Mesothelial cell of epicardium (in vitro differentiated cells): ENCODE data around the gene MRPL39. TPM values are rescaled to one million over a fixed set of nuclear protein-coding genes. Genes with fewer than 3 reads are reported as not detected.

Experiments used
- DNase-seq, 2 experiments: peaks; one replicate each; pipeline ENCODE4 v3.0.0; 2021; ENCODE audit warnings: low spot score in 2 of 2; ENCODE audit not compliant: unreplicated experiment in 2 of 2
- H3K27ac Mint-ChIP-seq: 2 replicates; pipeline ENCODE4 v1.8.0; 2021; ENCODE audit warnings: mixed read lengths
- H3K27me3 Mint-ChIP-seq: 2 replicates; pipeline ENCODE4 v1.8.0; 2021; ENCODE audit warnings: low read depth, mixed read lengths
- H3K36me3 Mint-ChIP-seq: 2 replicates; pipeline ENCODE4 v1.8.0; 2021; ENCODE audit warnings: mixed read lengths
- H3K4me1 Mint-ChIP-seq: 2 replicates; pipeline ENCODE4 v1.8.0; 2021; ENCODE audit warnings: mixed read lengths
- H3K4me3 Mint-ChIP-seq: 2 replicates; pipeline ENCODE4 v1.8.0; 2021; ENCODE audit warnings: mild to moderate bottlenecking, moderate library complexity, mixed read lengths
- H3K9me3 Mint-ChIP-seq: 2 replicates; pipeline ENCODE4 v1.8.0; 2021; ENCODE audit warnings: mixed read lengths
- total RNA-seq: library from RNA; stranded (reverse); gene quantifications from 3 replicates; pipeline ENCODE4 v1.2.1, GENCODE V29; 2021
- TF ChIP-seq, protein P1 (sequence below): fragments of 200-600 bp; sonication (generic); IDR thresholded peaks from one replicate; pipeline ENCODE4 v1.5.0; 2021; ENCODE audit warnings: antibody characterized with exemption; ENCODE audit not compliant: unreplicated experiment

Gene MRPL39
- total RNA-seq, 1 donor from 2014 or later, result 26.4 TPM

DNA sequence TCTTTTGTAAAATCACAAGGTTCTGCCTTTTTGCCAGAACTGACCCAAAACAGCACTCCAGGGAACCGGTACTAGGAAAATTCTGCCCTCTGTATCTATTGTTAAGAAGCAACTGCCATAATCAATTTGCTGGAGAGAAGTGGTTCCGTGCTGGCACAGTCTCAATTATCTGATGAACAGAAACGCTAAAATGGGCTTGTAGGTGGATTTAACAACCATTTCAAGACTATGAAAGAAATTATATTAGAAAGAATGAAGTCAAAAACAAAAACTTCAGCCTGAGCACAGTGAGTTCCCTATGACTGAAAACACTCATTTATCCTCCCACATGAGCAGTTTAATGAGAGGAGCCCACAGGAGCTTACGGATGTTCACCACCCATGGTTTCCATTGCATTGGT, 36.2 kb upstream of the MRPL39 start:
- no peak overlapping the region for H3K4me3 Mint-ChIP-seq
- no peak overlapping the region for H3K27ac Mint-ChIP-seq
- H3K9me3 Mint-ChIP-seq, result no peaks in the 10 kb centered on the region
- peaks cover 51% of the 10 kb centered on the region for H3K27me3 Mint-ChIP-seq
- TF ChIP-seq, protein P1, sequence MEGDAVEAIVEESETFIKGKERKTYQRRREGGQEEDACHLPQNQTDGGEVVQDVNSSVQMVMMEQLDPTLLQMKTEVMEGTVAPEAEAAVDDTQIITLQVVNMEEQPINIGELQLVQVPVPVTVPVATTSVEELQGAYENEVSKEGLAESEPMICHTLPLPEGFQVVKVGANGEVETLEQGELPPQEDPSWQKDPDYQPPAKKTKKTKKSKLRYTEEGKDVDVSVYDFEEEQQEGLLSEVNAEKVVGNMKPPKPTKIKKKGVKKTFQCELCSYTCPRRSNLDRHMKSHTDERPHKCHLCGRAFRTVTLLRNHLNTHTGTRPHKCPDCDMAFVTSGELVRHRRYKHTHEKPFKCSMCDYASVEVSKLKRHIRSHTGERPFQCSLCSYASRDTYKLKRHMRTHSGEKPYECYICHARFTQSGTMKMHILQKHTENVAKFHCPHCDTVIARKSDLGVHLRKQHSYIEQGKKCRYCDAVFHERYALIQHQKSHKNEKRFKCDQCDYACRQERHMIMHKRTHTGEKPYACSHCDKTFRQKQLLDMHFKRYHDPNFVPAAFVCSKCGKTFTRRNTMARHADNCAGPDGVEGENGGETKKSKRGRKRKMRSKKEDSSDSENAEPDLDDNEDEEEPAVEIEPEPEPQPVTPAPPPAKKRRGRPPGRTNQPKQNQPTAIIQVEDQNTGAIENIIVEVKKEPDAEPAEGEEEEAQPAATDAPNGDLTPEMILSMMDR, result no peak
- DNase-seq, result no peak
- H3K36me3 Mint-ChIP-seq, result no peaks in the 10 kb centered on the region
- peaks cover 14% of the 10 kb centered on the region for H3K4me1 Mint-ChIP-seq

DNA sequence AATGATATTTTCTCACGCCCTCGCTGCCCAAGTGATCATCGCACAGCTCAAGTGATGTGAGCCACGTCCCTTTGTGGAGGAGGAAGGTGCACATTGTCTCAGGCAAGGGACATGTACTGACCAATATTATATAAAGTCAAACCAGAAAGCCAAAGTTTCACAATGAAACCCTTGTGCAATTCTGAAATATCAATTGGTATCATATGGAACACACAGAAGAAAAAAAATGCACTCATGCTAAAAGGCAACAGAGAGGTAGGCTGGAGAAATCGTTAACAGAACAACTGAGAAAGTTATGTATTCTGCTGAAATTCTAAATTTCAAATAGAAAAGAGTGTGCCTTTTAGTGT, 33.6 kb upstream of the MRPL39 start:
- H3K36me3 Mint-ChIP-seq, result no peaks in the 10 kb centered on the region
- peaks cover 17% of the 10 kb centered on the region for H3K4me1 Mint-ChIP-seq
- no peak overlapping the region for H3K27ac Mint-ChIP-seq

DNA sequence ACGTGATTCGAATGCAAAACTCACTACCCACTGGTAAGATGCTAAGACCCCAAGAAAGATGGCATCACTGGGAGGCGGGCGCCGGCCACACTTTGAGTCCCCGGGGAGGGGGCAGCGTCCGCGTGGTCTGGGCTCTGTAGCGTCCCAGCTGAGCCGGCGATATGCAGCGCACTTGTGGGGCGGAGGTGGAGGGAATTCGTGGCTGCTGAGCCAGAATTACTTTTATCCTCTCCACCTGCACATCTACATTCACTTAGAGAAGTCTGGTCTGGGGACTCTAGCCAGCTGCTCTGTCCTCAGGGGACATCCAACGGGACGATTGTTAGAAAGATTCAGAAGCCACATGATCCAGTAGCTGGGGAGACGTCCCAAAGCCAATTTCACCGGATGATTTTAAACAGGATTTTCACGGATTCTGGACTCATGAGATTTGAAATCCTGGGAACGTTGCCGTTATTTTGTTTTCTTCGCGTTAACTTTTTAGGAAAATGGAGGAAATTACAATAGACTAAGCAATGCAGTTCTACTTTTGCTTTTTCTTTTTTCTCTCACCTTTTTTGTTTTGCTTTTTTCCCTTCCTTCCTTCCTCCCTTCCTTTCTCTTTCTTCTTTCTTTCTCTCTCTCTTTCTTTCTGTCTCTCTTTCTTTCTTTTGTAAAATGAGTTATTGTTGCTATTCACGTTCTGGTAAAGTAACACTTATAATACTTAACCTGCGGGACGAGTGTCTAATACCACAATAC, 33.1 kb upstream of the MRPL39 start:
- Mint-ChIP-seq H3K27ac (no peak overlapping the region), H3K27me3 (peaks cover 67% of the 10 kb centered on the region), H3K36me3 (no peaks in the 10 kb centered on the region), H3K9me3 (no peaks in the 10 kb centered on the region), H3K4me1 (peaks cover 17% of the 10 kb centered on the region), H3K4me3 (peak overlapping the region; percentile 60)
- peak in 1 of 2 experiments; percentile 40 for DNase-seq
- TF ChIP-seq, protein P1, result no peak

More for the DNA sequence above, 33.6 kb upstream of the MRPL39 start:
- Mint-ChIP-seq H3K9me3 (no peaks in the 10 kb centered on the region), H3K27me3 (peaks cover 64% of the 10 kb centered on the region), H3K4me3 (peak overlapping the region; percentile 60)
- no peak for DNase-seq
- TF ChIP-seq, protein P1, result no peak

DNA sequence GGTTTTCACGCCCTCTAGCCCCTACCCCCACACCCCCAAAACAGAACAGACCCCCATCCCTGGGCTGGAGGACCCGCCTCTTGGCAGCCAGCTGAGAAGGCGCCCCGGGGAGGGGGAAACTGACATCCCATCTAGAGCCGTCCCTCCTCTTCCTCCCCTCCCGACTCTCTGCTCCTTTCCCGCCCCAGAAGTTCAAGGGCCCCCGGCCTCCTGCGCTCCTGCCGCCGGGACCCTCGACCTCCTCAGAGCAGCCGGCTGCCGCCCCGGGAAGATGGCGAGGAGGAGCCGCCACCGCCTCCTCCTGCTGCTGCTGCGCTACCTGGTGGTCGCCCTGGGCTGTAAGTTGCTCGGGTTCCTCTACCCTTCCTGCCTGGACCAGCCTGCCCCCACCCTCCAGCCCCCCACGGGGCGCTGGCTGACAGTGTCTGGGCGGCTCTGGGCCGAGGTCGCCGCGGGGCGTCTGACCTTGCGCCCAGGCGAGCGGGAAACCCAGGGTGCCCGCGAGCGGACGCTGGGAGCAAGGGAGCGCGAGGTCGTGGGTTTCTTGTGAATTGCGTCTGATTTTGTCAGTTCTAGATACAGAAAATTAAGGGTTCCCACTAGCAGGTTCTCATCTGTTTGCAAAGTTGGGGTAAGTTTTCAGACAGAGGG, 32.4 kb upstream of the MRPL39 start:
- no peak overlapping the region for H3K27ac Mint-ChIP-seq
- H3K9me3 Mint-ChIP-seq, result no peaks in the 10 kb centered on the region
- peaks cover 17% of the 10 kb centered on the region for H3K4me1 Mint-ChIP-seq
- H3K27me3 Mint-ChIP-seq, result peaks cover 73% of the 10 kb centered on the region
- TF ChIP-seq, protein P1, result no peak
- peak overlapping the region; percentile 60 for H3K4me3 Mint-ChIP-seq
- no peaks in the 10 kb centered on the region for H3K36me3 Mint-ChIP-seq
- peak; percentile 31 to 65 for DNase-seq

DNA sequence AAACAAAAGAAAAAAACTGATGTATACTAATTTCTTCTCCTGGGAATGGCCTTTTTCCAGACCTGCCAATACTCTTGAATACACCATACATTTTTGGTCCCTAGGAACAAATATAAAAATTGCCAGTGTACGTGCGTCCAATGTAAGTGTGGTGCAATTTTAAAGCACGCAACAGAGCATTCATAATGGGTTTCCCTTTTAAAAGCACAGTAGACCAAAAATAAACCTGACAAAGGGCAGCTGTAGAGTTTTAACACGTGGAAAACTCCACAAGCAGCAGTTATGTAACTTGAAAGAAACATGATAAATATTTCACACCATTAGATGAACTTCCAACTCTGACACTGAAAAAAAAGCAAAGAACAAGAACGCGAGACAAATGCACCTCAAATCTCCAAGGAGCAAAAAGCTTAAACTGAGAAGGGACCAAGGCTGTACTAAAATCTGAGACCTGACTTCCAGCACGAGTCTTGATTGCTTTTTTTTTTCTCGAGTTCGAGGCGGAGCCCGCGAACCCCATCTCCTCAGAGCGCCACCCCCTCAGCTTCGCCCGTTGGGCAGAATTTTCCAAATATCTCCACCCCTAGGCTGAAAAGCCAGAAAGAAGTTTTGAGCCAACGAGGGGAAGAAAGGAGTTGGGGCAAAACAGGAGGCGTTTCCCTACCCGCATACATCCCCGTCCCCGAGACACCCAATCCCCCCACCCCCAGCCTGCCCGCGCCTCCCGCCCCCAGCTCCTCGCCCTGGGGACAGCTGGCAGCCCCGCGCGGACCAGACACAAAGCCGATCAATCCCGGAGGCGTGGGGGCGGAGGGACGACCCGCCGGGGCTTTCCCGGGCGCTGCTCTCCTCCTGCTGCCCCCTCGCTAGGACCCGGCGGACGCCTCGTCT, 31.6 kb upstream of the MRPL39 start, which contains the start of gene JAM2:
Gene JAM2 (plus strand): TSS at position 599 of the 891 bp plus-strand sequence. CDS start 564 bp downstream, outside the sequence.
- no peaks in the 10 kb centered on the region for H3K36me3 Mint-ChIP-seq
- H3K27ac Mint-ChIP-seq, result no peak within 1 kb of the TSS
- peaks cover 17% of the 10 kb centered on the region for H3K4me1 Mint-ChIP-seq
- no peaks in the 10 kb centered on the region for H3K9me3 Mint-ChIP-seq
- peaks cover 76% of the 10 kb centered on the region for H3K27me3 Mint-ChIP-seq
- TF ChIP-seq, protein P1, result no peak
- peak; percentile 29 to 59 for DNase-seq
- peak within 1 kb of the TSS; percentile 60 for H3K4me3 Mint-ChIP-seq
